ENCODE measurements around the gene NBEAL2.

Gene NBEAL2

DNA sequence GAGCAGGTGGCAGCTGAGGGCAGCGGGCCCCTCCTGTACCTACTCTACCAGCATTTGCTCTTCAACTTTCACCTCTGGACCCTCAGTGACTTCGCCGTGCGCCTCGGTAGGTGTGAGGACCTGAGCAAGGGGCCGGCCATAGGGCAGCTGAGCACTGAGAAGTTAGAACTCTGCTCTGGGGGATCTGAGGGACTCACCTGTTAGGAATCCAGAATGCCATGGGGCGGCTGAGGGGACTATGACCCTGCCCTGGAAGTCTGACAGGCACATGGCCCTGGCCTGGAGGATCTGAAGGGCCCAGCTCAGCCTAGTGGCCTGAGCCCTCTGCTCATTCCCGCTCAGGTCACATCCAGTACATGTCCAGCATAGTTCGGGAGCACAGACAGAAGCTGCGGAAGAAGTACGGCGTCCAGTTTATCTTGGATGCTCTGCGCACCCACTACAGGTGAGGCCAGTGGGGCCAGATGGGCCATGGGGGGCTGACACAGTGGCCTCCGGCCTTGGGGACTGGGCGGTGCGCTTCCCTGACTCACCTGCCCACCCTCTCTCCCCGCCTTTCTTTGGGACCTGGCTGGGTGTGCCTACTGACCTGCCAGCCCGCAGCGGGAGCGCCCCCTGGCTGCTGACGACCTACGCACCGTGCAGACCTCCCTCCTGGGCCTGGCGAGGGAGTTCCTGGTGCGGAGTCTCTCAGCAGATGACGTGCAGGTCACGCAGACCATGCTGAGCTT lies 18.8 kb downstream of the NBEAL2 start:
- in situ Hi-C loops (cut with MboI; ENCODE audit: low sequenced_read_pairs), result no loop called here

DNA sequence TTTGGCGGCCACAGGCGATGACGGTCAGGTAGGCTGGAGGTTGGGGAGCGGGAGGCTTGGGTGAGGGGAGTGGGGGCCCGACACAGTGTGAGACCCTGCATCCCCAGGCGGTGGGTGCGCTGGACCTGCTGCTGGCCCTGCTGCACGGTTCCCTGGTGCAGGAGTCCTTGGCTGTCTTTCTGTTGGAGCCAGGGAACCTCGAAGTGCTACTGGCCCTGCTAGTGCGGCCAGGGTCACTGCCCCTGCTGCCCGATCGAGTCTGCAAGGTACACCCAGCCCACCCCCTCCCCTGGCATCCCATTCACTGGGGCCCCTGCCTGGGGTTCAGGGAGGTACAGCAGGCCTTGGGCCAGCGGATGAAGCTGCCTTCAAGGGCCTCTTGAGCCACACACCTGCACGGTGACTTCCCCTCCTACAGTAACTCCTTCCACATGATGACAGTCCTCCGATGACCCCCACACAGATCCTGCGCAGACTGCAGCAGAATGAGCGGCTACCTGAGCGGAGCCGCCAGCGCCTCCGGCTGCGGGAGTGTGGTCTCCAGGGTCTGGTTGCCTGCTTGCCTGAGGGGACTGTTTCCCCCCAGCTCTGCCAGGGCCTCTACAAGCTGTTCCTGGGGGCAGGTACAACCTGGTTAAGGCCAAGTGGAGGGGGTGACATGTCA lies 19.5 kb downstream of the NBEAL2 start:
- in situ Hi-C loops (cut with MboI; ENCODE audit: low sequenced_read_pairs), result no loop called here

DNA sequence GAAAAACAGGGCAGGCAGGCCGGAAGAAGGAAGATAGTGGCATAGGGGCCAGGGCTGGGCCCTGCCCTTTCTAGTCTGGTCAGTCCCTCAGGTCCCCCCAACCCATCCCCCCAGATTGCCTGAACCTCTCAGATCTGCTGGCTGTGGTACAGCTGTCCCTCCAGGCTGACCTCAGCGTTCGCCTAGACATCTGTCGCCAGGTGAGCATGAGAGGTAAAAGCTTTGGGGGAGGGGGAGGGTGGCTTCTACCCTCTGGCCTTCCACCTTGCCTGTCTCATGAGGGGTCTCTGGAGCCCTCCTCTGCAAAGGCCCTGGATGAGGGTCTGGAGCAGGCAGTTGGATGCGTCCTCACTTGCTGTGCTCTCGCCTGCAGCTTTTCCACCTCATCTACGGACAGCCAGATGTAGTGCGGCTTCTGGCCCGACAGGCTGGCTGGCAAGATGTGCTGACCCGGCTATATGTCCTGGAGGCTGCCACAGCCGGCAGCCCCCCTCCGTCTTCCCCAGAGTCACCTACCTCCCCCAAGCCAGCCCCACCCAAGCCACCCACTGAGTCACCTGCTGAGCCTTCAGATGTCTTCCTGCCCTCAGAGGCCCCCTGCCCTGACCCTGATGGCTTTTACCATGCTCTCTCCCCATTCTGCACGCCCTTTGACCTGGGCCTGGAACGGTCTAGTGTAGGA lies 20.2 kb downstream of the NBEAL2 start:
- in situ Hi-C loops (cut with MboI; ENCODE audit: low sequenced_read_pairs), result no loop called here

DNA sequence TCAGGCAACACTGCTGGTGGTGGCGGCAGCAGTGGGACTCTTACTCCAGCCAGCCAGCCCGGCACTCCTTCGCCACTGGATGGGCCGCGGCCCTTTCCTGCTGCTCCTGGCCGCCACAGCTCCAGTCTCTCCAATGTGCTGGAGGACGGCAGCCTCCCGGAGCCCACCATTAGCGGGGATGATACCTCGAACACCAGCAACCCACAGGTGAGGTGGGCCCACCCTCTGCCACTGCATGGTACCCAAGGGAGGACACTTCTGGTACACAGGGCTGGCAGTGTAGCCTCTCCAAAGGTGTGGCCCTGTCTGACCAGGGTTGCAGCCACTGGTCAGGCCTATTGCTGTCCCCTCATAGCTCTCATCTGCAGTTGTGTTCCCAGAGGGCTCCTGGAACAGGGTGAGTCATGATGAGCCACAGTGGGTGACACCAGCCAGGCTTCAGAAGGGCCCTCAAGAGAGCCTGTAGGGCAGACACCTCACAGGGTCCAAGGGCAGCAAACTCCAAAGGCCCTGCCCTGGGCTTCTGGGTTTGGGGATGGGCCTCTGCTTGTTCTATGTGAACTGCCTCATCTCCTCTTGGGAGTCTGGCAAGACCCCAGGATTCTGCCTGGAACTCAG lies 20.8 kb downstream of the NBEAL2 start:
- in situ Hi-C loops (cut with MboI; ENCODE audit: low sequenced_read_pairs), result no loop called here

DNA sequence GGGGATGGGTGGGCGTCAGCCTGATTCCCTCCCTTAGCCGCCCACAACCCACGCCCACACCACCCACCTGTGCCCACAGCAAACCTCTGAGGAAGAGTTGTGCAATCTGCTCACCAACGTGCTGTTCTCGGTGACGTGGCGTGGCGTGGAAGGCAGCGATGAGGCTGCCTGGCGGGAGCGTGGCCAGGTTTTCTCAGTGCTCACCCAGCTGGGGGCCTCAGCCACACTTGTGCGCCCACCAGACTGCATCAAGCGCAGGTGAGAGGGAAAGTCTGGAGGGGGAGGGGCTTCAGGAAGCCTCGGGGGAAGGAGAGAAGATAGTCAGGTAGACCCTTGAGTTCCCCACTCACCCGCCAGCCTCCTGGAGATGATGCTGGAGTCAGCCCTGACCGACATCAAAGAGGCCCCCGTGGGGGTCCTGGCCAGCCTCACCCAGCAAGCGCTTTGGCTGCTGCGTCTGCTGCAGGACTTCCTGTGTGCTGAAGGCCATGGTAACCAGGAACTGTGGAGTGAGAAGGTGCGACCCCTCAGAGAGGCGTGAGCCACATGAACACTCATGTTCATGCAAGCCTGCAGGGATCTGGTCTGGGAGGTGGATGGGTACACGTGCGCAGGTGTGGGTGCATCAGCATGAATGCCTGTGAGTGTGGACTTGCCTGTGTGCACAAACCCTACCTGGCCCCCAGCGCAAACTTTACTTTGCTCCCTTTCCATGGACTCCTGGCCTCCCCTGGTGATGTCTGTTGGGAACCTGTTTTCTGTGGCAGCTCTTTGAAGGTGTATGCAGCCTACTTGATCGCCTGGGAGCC lies 21.7 kb downstream of the NBEAL2 start:
- in situ Hi-C loops (cut with MboI; ENCODE audit: low sequenced_read_pairs), result no loop called here

DNA sequence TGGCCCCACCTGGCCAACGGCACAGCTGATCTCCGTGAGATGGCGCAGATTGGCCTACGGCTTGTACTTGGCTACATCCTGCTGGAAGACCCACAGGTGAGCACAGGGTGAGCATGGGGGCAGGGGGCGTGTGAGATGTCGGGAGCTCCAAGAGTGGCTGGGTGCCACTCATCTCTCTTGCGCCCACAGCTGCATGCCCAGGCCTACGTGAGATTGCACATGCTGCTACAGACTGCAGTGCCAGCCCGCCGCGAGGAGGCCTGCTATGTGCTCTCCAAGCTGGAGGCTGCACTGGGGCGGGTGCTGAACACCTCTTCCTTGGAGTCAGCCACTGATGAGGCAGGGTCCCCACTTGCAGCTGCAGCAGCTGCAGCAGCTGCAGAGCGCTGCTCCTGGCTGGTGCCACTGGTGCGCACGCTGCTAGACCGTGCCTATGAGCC lies 22.3 kb downstream of the NBEAL2 start:
- in situ Hi-C loops (cut with MboI; ENCODE audit: low sequenced_read_pairs), result no loop called here

DNA sequence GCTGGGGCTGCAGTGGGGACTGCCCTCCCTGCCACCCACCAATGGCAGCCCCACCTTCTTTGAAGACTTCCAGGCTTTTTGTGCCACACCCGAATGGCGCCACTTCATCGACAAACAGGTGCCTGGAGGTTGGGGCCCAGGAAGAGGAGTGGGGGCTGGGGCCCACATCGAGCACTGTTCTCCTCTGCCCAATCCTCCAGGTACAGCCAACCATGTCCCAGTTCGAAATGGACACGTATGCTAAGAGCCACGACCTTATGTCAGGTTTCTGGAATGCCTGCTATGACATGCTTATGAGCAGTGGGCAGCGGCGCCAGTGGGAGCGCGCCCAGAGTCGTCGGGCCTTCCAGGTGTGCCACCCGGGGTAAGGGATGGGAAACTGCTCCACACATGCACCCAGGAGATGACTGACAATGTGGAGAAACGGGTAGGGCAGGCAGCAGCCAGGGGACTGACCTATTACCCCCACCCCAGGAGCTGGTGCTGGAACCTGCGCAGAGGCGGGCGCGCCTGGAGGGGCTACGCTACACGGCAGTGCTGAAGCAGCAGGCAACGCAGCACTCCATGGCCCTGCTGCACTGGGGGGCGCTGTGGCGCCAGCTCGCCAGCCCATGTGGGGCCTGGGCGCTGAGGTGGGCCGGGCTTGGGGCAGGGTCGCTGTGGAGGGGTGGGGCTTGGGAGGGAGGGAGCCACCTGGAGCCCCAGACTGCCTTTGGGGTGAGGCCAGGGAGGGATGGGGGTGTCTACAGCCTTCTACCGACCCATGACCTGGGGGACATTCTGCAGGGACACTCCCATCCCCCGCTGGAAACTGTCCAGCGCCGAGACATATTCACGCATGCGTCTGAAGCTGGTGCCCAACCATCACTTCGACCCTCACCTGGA lies 22.9 kb downstream of the NBEAL2 start:
- in situ Hi-C loops (cut with MboI; ENCODE audit: low sequenced_read_pairs), result no loop called here

DNA sequence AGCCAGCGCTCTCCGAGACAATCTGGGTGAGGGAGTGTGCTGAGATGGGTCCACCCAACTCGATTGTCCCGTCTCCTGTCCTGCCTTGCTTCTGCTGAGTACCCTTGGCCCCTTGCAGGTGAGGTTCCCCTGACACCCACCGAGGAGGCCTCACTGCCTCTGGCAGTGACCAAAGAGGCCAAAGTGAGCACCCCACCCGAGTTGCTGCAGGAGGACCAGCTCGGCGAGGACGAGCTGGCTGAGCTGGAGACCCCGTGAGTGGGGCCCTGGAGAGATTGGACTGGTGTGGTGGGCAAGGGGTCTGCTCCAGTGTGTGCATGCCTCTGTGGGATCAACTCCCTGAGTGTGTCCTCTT lies 23.6 kb downstream of the NBEAL2 start:
- in situ Hi-C loops (cut with MboI; ENCODE audit: low sequenced_read_pairs), result no loop called here

DNA sequence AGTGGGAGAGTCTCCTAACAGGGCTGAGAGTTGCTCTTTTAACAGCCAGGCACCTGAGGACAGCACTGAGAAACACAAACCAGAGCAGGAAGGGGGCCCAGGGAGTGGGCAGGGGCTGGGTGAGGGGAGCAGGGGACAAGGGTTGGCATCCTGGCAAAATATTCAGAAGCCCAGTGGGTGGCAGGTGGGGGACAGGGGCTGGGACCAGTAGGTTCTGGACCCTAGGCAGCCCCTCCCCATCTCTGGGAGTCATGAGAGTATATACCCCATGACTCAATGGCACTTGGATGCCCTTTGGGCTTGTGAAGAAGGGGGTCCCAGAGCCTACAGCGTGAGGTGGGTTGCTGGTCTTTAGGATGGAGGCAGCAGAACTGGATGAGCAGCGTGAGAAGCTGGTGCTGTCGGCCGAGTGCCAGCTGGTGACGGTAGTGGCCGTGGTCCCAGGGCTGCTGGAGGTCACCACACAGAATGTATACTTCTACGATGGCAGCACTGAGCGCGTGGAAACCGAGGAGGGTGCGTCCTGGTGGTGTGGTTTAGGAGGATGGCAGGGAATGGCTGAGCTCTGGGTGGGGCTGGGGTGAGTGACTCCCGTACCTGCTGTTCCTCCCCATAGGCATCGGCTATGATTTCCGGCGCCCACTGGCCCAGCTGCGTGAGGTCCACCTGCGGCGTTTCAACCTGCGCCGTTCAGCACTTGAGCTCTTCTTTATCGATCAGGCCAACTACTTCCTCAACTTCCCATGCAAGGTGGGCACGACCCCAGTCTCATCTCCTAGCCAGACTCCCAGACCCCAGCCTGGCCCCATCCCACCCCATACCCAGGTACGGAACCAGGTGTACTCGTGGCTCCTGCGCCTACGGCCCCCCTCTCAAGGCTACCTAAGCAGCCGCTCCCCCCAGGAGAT lies 24.2 kb downstream of the NBEAL2 start:
- in situ Hi-C loops (cut with MboI; ENCODE audit: low sequenced_read_pairs), result no loop called here

DNA sequence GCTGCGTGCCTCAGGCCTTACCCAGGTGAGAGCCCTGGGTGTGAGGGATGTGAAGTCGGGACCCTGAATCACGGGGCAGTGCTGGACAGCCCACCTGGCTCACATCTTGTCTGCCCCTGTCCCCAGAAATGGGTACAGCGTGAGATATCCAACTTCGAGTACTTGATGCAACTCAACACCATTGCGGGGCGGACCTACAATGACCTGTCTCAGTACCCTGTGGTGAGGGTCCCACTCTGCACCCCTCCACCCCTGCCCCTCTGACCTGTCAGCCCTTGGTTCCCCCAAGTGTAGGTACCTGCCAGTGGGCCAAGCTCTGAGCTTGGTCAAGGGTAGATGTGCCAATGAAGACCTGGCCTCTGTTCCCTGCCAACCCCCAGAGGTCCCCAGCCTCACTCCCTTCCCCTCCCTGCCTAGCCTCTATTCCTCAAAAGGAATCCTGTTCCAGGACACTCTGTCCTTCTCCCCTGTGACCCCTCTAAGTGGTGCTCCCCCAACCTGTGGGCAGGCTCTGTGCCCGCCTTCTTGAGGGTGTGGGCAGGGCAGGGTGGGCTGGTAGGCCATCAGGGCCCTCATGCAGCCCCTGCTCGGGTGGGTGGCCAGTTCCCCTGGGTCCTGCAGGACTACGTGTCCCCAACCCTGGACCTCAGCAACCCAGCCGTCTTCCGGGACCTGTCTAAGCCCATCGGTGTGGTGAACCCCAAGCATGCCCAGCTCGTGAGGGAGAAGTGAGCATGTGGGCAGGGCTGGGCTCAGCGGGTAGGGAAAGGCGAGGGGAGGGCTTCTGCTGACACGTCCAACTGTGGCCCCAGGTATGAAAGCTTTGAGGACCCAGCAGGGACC lies 25.1 kb downstream of the NBEAL2 start:
- in situ Hi-C loops (cut with MboI; ENCODE audit: low sequenced_read_pairs), result no loop called here

DNA sequence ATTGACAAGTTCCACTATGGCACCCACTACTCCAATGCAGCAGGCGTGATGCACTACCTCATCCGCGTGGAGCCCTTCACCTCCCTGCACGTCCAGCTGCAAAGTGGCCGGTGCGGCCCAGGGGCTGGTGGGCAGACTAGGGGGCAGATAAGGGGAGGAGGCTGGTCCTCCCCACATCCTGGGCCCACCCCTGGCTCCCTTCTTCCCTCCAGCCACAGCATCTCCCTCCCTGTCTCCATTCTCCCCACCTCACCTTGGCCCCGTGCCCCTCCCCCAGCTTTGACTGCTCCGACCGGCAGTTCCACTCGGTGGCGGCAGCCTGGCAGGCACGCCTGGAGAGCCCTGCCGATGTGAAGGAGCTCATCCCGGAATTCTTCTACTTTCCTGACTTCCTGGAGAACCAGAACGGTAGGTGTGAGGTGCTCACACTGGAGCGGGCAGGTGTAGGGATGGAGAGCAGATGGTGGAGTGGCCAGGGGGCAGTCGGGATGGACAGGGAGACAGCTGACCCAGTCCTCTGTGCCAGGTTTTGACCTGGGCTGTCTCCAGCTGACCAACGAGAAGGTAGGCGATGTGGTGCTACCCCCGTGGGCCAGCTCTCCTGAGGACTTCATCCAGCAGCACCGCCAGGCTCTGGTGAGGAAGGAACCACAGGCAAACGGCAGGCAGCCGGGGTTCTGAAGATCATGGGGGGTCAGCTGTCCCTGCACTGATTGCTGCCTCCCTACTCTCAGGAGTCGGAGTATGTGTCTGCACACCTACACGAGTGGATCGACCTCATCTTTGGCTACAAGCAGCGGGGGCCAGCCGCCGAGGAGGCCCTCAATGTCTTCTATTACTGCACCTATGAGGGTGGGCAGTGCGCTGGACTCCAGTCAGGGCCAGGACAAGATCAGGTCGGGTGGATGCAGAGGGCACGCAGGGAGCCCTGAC lies 26.0 kb downstream of the NBEAL2 start:
- in situ Hi-C loops (cut with MboI; ENCODE audit: low sequenced_read_pairs), result no loop called here

DNA sequence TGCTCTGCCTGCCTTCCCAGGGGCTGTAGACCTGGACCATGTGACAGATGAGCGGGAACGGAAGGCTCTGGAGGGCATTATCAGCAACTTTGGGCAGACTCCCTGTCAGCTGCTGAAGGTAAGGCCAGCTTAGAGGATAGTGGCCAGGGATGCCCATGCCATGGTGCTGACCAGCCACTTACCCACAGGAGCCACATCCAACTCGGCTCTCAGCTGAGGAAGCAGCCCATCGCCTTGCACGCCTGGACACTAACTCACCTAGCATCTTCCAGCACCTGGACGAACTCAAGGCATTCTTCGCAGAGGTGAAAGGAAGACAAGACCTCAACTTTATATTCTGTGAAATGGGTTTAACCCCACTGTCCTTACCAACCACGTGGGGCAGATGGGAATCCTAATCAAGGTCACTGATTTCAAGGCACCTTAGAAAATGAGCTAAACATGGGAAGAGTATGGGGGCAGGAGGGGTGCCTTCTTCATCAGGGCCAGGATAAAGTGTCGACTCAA lies 26.7 kb downstream of the NBEAL2 start:
- in situ Hi-C loops (cut with MboI; ENCODE audit: low sequenced_read_pairs), result no loop called here

DNA sequence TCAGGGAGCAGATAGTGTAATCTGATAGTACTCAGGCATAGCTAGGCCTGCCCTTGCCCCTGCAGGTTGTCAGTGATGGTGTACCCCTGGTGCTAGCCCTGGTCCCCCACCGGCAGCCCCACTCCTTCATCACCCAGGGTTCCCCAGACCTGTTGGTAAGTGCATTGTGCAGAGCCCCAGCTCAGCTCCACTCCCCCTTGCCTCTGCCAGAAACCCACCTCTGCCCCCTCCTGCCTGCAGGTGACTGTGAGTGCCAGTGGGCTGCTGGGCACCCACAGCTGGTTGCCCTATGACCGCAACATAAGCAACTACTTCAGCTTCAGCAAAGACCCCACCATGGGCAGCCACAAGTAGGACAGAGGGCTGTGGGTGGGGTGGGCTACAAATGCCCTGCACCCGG lies 27.5 kb downstream of the NBEAL2 start:
- in situ Hi-C loops (cut with MboI; ENCODE audit: low sequenced_read_pairs), result no loop called here

DNA sequence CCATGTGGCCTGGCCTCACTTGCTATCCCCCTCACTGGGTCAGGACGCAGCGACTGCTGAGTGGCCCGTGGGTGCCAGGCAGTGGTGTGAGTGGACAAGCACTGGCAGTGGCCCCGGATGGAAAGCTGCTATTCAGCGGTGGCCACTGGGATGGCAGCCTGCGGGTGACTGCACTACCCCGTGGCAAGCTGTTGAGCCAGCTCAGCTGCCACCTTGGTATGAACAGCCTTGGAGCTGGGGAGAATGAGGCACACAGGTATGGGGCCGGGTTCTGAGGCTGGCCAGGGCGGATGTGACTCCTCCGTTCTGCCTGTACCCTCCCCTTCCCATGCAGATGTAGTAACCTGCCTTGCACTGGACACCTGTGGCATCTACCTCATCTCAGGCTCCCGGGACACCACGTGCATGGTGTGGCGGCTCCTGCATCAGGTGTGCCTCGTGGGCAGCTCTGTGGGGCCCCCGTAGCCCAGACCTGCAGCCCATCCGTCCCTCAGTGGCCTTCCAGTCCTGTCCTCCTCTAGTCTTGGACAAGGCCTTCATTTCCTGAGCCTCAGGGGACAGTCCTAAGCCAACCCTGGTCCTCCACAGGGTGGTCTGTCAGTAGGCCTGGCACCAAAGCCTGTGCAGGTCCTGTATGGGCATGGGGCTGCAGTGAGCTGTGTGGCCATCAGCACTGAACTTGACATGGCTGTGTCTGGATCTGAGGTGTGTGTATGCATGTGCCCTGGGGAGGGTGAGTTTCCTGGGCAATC lies 28.2 kb downstream of the NBEAL2 start:
- in situ Hi-C loops (cut with MboI; ENCODE audit: low sequenced_read_pairs), result no loop called here

DNA sequence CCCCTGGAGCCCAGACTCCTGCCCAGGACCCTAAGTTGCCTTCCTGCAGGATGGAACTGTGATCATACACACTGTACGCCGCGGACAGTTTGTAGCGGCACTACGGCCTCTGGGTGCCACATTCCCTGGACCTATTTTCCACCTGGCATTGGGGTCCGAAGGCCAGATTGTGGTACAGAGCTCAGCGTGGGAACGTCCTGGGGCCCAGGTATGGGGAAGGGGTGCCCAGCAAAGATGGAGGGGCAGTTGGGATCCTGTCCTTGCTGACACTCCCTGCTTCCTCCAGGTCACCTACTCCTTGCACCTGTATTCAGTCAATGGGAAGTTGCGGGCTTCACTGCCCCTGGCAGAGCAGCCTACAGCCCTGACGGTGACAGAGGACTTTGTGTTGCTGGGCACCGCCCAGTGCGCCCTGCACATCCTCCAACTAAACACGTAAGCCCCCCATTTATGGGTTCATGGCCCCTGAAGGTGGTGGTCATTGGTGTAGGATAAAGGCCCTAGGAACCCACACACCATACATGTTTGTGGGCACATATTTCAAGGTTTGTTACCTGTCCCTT lies 28.8 kb downstream of the NBEAL2 start:
- in situ Hi-C loops (cut with MboI; ENCODE audit: low sequenced_read_pairs), result no loop called here

DNA sequence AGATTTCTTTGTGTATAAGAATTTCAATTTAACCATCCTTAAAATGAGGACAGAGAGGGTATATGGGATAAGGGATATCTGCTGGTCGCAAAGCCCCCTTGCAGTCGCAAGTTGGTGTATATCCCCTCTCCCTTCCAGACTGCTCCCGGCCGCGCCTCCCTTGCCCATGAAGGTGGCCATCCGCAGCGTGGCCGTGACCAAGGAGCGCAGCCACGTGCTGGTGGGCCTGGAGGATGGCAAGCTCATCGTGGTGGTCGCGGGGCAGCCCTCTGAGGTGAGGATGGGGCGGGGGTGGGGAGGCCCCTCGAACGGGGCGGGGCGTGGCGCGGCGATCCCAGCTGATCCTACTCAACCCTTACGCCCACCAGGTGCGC lies 29.4 kb downstream of the NBEAL2 start:
- in situ Hi-C loops (cut with MboI; ENCODE audit: low sequenced_read_pairs), result no loop called here
